ENCODE results near the gene TBC1D5.
"Not testable (repeated sequence)": the region's sequence is repeated elsewhere in the genome, so short reads cannot be mapped to it uniquely, and the experiment has no call there.

TBC1D5 gene

DNA sequence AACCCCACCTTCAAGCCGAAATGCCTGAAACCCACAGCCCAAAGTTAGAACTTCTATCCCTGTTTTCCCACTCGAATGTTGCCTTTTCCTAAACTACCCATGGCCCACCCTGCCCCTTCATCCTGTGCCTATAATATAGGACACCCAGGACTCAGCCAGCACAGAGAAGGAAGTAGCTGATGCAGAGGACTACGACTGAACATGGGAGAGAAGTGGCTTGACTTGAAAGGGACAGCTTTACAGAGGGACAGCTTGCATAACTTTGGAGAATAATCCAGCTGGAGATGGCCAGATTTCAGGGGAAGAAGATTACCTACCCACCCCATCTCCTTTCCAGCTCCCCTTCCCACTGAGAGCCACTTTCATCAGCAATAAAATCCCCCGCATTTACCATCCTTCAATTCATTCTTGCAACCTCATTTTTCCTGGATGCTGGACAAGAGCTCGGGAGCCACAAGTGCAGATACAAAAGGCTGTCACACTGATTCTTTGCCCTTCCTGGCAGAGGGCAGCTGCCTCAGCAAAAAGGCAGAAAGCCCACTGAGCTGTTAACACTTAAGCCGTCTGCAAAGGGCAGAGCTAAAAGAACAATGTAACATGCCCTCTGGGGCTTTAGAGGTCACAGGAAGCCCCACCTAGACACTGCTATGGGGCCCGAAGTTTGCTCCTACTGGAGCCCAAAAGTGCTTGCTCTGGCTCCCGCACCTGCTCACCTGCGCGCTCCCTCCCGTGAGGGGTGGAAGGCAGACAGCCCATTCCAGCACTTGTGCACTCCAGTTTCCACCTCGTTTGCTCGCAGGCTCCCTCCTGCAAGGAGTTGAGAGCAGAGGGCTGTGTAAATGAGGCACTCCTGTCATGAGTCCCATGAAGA is 224.0 kb downstream of the TBC1D5 start:
- H3K4me3 Mint-ChIP-seq: no peak overlapping the region
- H3K9me3 Mint-ChIP-seq: no peaks in the 10 kb centered on the region
- peaks cover 6% of the 10 kb centered on the region for H3K4me1 Mint-ChIP-seq (ENCODE audit: low read depth)
- H3K27me3 Mint-ChIP-seq: no peaks in the 10 kb centered on the region
- no peak overlapping the region for H3K27ac Mint-ChIP-seq
- peaks cover 3% of the 10 kb centered on the region for H3K36me3 Mint-ChIP-seq (ENCODE audit: low read depth)
- no peak for DNase-seq

DNA sequence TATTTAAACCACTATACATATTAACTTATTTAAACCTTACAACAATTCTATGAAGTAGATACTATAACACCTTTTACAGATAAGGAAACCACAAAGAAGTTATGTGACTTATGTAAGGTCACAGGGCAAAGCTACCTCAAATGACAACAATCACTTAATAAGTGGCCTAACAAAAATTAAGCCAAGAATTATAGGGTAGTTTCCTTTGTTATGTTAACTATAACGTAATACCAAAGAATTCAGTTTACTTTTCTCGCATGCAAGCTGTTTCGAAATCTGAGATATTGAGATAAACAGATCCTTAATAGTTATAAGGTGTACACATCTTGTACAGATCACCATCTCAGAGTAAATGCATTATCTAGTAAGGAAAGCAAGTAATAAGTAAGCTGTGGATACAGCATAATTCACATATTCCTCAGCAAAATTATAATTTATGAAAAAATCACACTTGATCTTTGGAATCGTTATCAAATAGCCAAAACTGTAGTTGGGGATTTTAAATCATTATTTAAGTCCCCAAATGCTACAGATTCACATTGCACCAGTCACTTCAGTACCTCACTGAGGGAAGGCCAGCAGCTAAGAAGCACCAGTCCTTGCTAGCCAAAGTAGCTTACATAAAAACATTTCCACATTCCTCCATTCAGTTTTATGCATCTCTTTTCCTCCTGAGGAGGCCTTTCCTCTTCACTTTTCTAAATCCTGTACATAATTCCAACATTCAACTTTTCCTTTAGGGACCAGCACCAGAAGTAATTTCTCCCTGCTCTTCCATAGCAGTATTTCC is 226.8 kb downstream of the TBC1D5 start:
- no peak overlapping the region for H3K4me3 Mint-ChIP-seq
- no peaks in the 10 kb centered on the region for H3K27me3 Mint-ChIP-seq
- DNase-seq: no peak
- no peaks in the 10 kb centered on the region for H3K9me3 Mint-ChIP-seq
- H3K27ac Mint-ChIP-seq: no peak overlapping the region
- peaks cover 6% of the 10 kb centered on the region for H3K4me1 Mint-ChIP-seq (ENCODE audit: low read depth)
- H3K36me3 Mint-ChIP-seq (ENCODE audit: low read depth): peaks cover 3% of the 10 kb centered on the region

DNA sequence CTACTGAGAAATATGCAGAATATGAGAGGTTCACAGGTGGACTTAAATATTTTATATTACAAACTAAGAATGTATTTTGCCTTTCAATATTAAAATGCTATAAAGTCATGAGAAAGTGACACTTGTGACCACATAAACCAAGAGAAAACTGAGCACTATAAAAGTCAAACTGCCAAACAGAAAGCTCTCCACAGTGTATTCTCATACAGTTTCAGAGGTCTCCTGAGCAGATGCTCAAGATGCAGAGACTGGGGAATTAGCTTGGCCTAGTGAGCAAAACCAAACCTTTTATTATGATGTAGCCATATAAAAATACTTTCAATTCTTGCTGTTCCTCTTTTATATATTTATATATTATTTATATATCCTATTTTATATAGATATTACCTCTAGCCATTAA is 227.8 kb downstream of the TBC1D5 start:
- no peaks in the 10 kb centered on the region for H3K27me3 Mint-ChIP-seq
- peaks cover 6% of the 10 kb centered on the region for H3K4me1 Mint-ChIP-seq (ENCODE audit: low read depth)
- no peak overlapping the region for H3K27ac Mint-ChIP-seq
- H3K4me3 Mint-ChIP-seq: no peak overlapping the region
- peaks cover 3% of the 10 kb centered on the region for H3K36me3 Mint-ChIP-seq (ENCODE audit: low read depth)
- H3K9me3 Mint-ChIP-seq: no peaks in the 10 kb centered on the region
- DNase-seq: no peak

GRCh38 chr3:17510265-17510664 is 232.2 kb downstream of the TBC1D5 start:
- Mint-ChIP-seq H3K4me3 (no peak overlapping the region), H3K27ac (no peak overlapping the region), H3K4me1 (ENCODE audit: low read depth) (peaks cover 3% of the 10 kb centered on the region), H3K9me3 (no peaks in the 10 kb centered on the region), H3K27me3 (no peaks in the 10 kb centered on the region), H3K36me3 (ENCODE audit: low read depth) (peaks cover 11% of the 10 kb centered on the region)
- DNase-seq: no peak

DNA sequence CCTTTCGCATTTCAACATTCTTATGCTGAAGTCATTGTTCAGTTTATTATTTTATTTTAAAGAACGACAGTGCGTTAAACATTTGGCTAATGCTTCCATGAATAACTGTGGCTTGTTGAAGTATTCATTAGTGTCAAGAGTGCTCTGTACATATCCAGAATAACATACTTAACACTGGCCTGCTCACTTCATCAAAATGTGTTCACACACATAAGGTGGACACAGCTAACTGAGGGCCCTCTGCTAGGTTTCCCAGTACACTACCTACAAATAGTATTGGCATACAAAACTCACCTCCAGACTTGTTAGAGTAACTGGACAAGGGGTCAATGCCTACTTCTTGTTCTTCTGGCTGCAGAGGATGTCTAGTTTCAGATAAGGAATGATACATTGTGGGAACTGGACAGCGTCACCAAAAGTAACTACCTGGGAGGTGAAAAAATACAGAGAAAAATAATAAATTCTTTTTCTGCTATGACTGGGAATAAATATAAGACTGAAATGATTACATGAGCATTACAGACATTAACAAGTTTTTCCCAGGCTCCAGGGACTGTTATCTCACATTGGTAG is 234.2 kb downstream of the TBC1D5 start:
- peaks cover 16% of the 10 kb centered on the region for H3K36me3 Mint-ChIP-seq (ENCODE audit: low read depth)
- H3K4me1 Mint-ChIP-seq (ENCODE audit: low read depth): no peaks in the 10 kb centered on the region
- no peak for DNase-seq
- H3K4me3 Mint-ChIP-seq: no peak overlapping the region
- H3K27ac Mint-ChIP-seq: no peak overlapping the region
- no peaks in the 10 kb centered on the region for H3K27me3 Mint-ChIP-seq
- no peaks in the 10 kb centered on the region for H3K9me3 Mint-ChIP-seq

DNA sequence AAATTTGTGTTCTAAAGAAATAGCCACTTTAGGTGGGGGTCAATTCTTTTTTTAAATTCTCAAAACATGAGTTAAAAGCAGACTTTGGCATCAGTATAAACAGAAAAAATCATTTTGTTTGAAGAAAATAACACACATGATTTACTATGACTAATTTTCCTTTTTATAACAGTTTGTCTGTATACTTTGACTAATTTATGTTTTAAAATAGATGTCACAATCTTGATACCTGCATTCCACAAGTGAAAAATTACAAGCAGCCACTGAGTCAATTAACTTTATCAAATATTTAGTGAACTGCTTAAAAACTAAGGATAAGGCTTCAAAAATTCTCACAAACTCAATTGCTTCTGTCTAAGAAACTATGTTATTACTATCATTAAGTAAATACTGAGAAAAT is 235.0 kb downstream of the TBC1D5 start:
- Mint-ChIP-seq H3K27ac (no peak overlapping the region), H3K36me3 (ENCODE audit: low read depth) (peaks cover 16% of the 10 kb centered on the region), H3K27me3 (no peaks in the 10 kb centered on the region), H3K9me3 (no peaks in the 10 kb centered on the region), H3K4me3 (no peak overlapping the region), H3K4me1 (ENCODE audit: low read depth) (no peaks in the 10 kb centered on the region)
- no peak for DNase-seq

- Mint-ChIP-seq H3K4me3 (no peak overlapping the region), H3K9me3 (no peaks in the 10 kb centered on the region), H3K4me1 (ENCODE audit: low read depth) (no peaks in the 10 kb centered on the region), H3K27me3 (no peaks in the 10 kb centered on the region), H3K36me3 (ENCODE audit: low read depth) (peaks cover 16% of the 10 kb centered on the region), H3K27ac (no peak overlapping the region)
- DNase-seq: no peak
These were observed 236.6 kb downstream of the TBC1D5 start for GRCh38 chr3:17505856-17506255.

DNA sequence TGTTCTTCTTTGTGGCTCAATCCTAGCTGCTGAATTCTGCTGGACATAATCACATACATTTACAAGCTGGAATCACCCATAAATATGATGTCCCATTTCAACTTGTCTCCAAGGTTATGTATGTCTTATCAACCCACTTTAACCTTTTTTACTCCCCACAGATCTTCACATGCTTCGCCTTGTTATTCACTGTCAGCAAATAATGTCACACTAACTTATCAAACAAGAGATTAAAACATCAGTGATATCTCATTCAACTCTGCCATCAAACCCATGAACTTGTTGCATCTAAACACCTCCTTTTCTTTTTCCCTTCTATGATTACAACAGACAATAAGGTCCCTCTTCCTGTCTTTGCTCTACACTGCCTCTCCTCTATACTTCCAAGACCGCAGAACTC is 240.7 kb downstream of the TBC1D5 start:
- Mint-ChIP-seq H3K36me3 (ENCODE audit: low read depth) (peaks cover 7% of the 10 kb centered on the region), H3K27ac (no peak overlapping the region), H3K4me1 (ENCODE audit: low read depth) (no peaks in the 10 kb centered on the region), H3K4me3 (no peak overlapping the region), H3K27me3 (no peaks in the 10 kb centered on the region), H3K9me3 (no peaks in the 10 kb centered on the region)
- DNase-seq: no peak

GRCh38 chr3:17500618-17501017 is 241.8 kb downstream of the TBC1D5 start:
- Mint-ChIP-seq H3K27ac (no peak overlapping the region), H3K36me3 (ENCODE audit: low read depth) (peaks cover 5% of the 10 kb centered on the region), H3K27me3 (no peaks in the 10 kb centered on the region), H3K4me3 (no peak overlapping the region), H3K4me1 (ENCODE audit: low read depth) (no peaks in the 10 kb centered on the region), H3K9me3 (no peaks in the 10 kb centered on the region)
- DNase-seq: no peak

- no peak for DNase-seq
- peaks cover 28% of the 10 kb centered on the region for H3K9me3 Mint-ChIP-seq
- peaks cover 27% of the 10 kb centered on the region for H3K36me3 Mint-ChIP-seq (ENCODE audit: low read depth)
- H3K4me1 Mint-ChIP-seq (ENCODE audit: low read depth): no peaks in the 10 kb centered on the region
- no peaks in the 10 kb centered on the region for H3K27me3 Mint-ChIP-seq
- no peak overlapping the region for H3K4me3 Mint-ChIP-seq
- H3K27ac Mint-ChIP-seq: no peak overlapping the region
These were observed 248.2 kb downstream of the TBC1D5 start for GRCh38 chr3:17494117-17494809.

DNA sequence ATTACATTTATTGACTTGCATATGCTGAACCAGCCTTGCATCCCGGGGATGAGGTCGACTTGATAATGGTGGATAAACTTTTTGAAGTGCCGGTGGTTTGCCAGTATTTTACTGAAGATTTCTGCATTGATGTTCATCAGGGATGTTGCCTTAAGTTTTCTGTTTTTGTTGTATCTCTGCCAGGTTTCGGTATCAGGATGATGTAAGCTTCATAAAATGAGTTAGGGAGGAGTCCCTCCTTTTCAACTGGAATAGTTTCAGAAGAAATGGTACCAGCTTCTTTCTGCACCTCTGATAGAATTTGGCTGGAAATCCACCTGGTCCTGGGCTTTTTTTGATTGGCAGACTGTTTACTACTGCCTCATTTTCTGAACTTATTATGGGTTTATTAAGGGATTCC is 250.8 kb downstream of the TBC1D5 start:
- no peak for DNase-seq
- H3K4me1 Mint-ChIP-seq (ENCODE audit: low read depth): no peaks in the 10 kb centered on the region
- H3K9me3 Mint-ChIP-seq: peaks cover 37% of the 10 kb centered on the region
- H3K4me3 Mint-ChIP-seq: no peak overlapping the region
- H3K27ac Mint-ChIP-seq: no peak overlapping the region
- peaks cover 30% of the 10 kb centered on the region for H3K36me3 Mint-ChIP-seq (ENCODE audit: low read depth)
- no peaks in the 10 kb centered on the region for H3K27me3 Mint-ChIP-seq

DNA sequence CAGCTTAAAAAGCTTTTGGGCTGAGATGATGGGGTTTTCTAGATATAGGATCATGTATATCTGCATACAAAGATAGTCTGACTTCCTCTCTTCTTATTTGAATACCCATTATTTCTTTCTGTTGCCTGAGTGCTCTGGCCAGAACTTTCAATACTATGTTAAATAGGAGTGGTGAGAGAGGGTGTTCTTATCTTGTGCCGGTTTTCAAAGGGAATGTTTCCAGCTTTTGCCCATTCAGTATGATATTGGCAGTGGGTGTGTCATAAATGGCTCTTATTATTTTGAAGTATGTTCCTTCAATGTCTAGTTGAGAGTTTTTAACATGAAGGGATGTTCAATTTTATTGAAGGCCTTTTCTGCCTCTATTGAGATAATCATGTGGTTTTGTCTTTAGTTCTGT is 251.2 kb downstream of the TBC1D5 start:
- Mint-ChIP-seq H3K36me3 (ENCODE audit: low read depth) (peaks cover 31% of the 10 kb centered on the region), H3K9me3 (peaks cover 37% of the 10 kb centered on the region)
- not testable (repeated sequence) for H3K4me3 Mint-ChIP-seq; DNase-seq; H3K27ac Mint-ChIP-seq; H3K4me1 Mint-ChIP-seq (ENCODE audit: low read depth); H3K27me3 Mint-ChIP-seq

DNA sequence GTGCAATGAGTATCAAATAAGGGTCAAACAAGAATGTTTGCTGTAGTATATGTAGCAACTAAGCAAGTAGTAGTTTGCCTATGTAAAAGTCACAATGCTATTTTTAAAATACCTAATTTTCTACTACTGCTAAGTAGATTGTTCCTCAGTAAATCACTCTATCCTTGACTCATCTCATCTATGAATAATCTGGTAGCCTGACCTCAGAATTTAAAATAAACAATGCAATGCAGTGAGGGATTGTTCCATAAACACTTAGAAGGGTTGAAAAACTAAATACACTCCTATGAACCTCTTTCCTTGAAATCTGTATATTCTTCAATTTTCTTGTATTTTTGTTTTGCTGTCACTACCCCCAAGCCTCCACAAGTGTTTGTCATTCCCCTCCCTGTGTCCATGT is 253.3 kb downstream of the TBC1D5 start:
- no peak overlapping the region for H3K27ac Mint-ChIP-seq
- DNase-seq: no peak
- no peaks in the 10 kb centered on the region for H3K27me3 Mint-ChIP-seq
- peaks cover 37% of the 10 kb centered on the region for H3K9me3 Mint-ChIP-seq
- no peaks in the 10 kb centered on the region for H3K4me1 Mint-ChIP-seq (ENCODE audit: low read depth)
- peaks cover 26% of the 10 kb centered on the region for H3K36me3 Mint-ChIP-seq (ENCODE audit: low read depth)
- H3K4me3 Mint-ChIP-seq: no peak overlapping the region

GRCh38 chr3:17481116-17481515 is 261.3 kb downstream of the TBC1D5 start:
- DNase-seq: no peak
- no peaks in the 10 kb centered on the region for H3K9me3 Mint-ChIP-seq
- no peak overlapping the region for H3K4me3 Mint-ChIP-seq
- H3K27me3 Mint-ChIP-seq: no peaks in the 10 kb centered on the region
- H3K27ac Mint-ChIP-seq: no peak overlapping the region
- no peaks in the 10 kb centered on the region for H3K4me1 Mint-ChIP-seq (ENCODE audit: low read depth)
- H3K36me3 Mint-ChIP-seq (ENCODE audit: low read depth): peaks cover 14% of the 10 kb centered on the region
